HepG2 (cell line): ENCODE measurements around the gene PTPN22. TPM values are rescaled to one million over a fixed set of nuclear protein-coding genes. Genes with fewer than 3 reads are reported as not detected.

Experiments used
- ATAC-seq: fragments of 200-7000 bp; cut with Tn5 transposase; 3 replicates; pipeline ENCODE4 v1.9.1; 2020; ENCODE audit warnings: mild to moderate bottlenecking, moderate library complexity
- BruUV-seq: library from RNA; stranded (reverse); fragments of 400-500 nt; replicated peaks from 2 replicates; lab custom pipeline; 2021; lab: Mats Ljungman, UMichigan
- CTCF ChIA-PET: fragments of 300-600 bp; formaldehyde crosslinking; extraction: SDS; loops from one replicate; lab custom pipeline; 2021; ENCODE audit warnings: low total read pairs, inconsistent platforms, low intra/inter-chr PET ratio; lab: Yijun Ruan, JAX
- POLR2A ChIA-PET: fragments of 350-600 bp; sonication (Branson Sonifier 250); formaldehyde crosslinking; loops from one replicate; lab custom pipeline; 2020; ENCODE audit warnings: antibody characterized with exemption, inconsistent platforms; lab: Yijun Ruan, JAX
- DNase-seq: peaks from one replicate; pipeline ENCODE4 v3.0.0-alpha.2; 2015; ENCODE audit warnings: low spot score
- FAIRE-seq: peaks from 3 replicates; lab custom pipeline; 2011; peaks lifted over from hg19 to GRCh38; lab: Jason Lieb, UNC
- H2AFZ ChIP-seq: one replicate; pipeline ENCODE4 v1.6.1; 2011; ENCODE audit warnings: low read length, inconsistent platforms
- H3K27ac ChIP-seq: fragments of 300-600 bp; 3 replicates; pipeline ENCODE4 v1.8.0; 2011; ENCODE audit warnings: mixed run types, mild to moderate bottlenecking, mixed read lengths, low read length, inconsistent platforms; ENCODE audit not compliant: insufficient read depth; ENCODE audit errors: extremely low read length
- H3K27me3 ChIP-seq, 2 experiments: fragments of 200-600 bp in 1 of 2; 2 replicates in 1 of 2; 3 replicates in 1 of 2; pipeline versions ENCODE4 v1.6.0 to v1.8.0; 2011; ENCODE audit warnings: low read length in 2 of 2, mild to moderate bottlenecking in 2 of 2, moderate library complexity in 2 of 2, inconsistent platforms in 1 of 2; ENCODE audit not compliant: insufficient read depth in 2 of 2, control insufficient read depth in 1 of 2
- H3K36me3 ChIP-seq, 2 experiments: fragments of 200-600 bp in 1 of 2; replicated peaks in 1 of 2; 2 replicates in 1 of 2; 3 replicates in 1 of 2; pipeline versions ENCODE4 v1.5.1 to v1.8.0; 2011; ENCODE audit warnings: low read length in 2 of 2, inconsistent platforms in 1 of 2; ENCODE audit not compliant: insufficient read depth in 2 of 2, control insufficient read depth in 1 of 2
- H3K4me1 ChIP-seq: 2 replicates; pipeline ENCODE4 v1.5.1; 2012; ENCODE audit warnings: low read length, inconsistent platforms; ENCODE audit not compliant: insufficient read depth
- H3K4me2 ChIP-seq: 2 replicates; pipeline ENCODE4 v1.6.0; 2011; ENCODE audit warnings: low read depth, low read length, inconsistent platforms
- H3K4me3 ChIP-seq, 3 experiments: fragments of 200-600 bp in 1 of 3; sonication (generic), shearing (Covaris generic) in 1 of 3; replicated peaks in 1 of 3; 2 replicates each; pipeline ENCODE4 v1.5.1; 2011 to 2016; ENCODE audit warnings: low read length in 3 of 3, inconsistent platforms in 2 of 3, low read depth in 2 of 3, mild to moderate bottlenecking in 2 of 3, control low read depth in 1 of 3, mixed read lengths in 1 of 3; ENCODE audit not compliant: insufficient read depth in 1 of 3
- H3K79me2 ChIP-seq: one replicate; pipeline ENCODE4 v1.6.1; 2011; ENCODE audit warnings: low read length, inconsistent platforms; ENCODE audit not compliant: insufficient read depth
- H3K9ac ChIP-seq: 2 replicates; pipeline ENCODE4 v1.6.0; 2011; ENCODE audit warnings: mild to moderate bottlenecking, low read depth, low read length, inconsistent platforms; ENCODE audit not compliant: insufficient read depth
- H3K9me3 ChIP-seq: 2 replicates; pipeline ENCODE4 v1.5.1; 2012; ENCODE audit warnings: mild to moderate bottlenecking, low read length
- H4K20me1 ChIP-seq: 2 replicates; pipeline ENCODE4 v1.6.0; 2011; ENCODE audit warnings: inconsistent platforms, mild to moderate bottlenecking, low read length, moderate library complexity; ENCODE audit not compliant: insufficient read depth
- IKZF1 ChIP-seq: fragments of 450-650 bp; IDR thresholded peaks from 2 replicates; pipeline ENCODE4 v1.7.1; 2016
- ISX ChIP-seq: sonication (generic); formaldehyde crosslinking; conservative IDR thresholded peaks from 2 replicates; pipeline ENCODE4 v1.5.0; 2020; ENCODE audit warnings: missing genetic modification reagents
- KLF9 ChIP-seq: IDR thresholded peaks from 2 replicates; pipeline ENCODE4 v1.6.1; 2016; ENCODE audit warnings: low read depth
- NR0B2 ChIP-seq: sonication (generic); formaldehyde crosslinking; IDR thresholded peaks from 2 replicates; pipeline ENCODE4 v1.4.0; 2020; ENCODE audit warnings: mild to moderate bottlenecking, missing genetic modification reagents
- NR2C2 ChIP-seq: sonication (generic); formaldehyde crosslinking; IDR thresholded peaks from 2 replicates; pipeline ENCODE4 v1.4.0; 2020; ENCODE audit warnings: missing genetic modification reagents, mild to moderate bottlenecking, moderate library complexity, borderline replicate concordance
- RCOR2 ChIP-seq: IDR thresholded peaks from 2 replicates; pipeline ENCODE4 v1.6.1; 2016; ENCODE audit warnings: missing biosample characterization, missing genetic modification reagents
- RERE ChIP-seq: IDR thresholded peaks from 2 replicates; pipeline ENCODE4 v1.6.1; 2016; ENCODE audit warnings: low read depth, missing genetic modification reagents, missing compliant biosample characterization
- SOX5 ChIP-seq: IDR thresholded peaks from 2 replicates; pipeline ENCODE4 v1.6.1; 2016; ENCODE audit warnings: borderline replicate concordance
- YEATS2 ChIP-seq: sonication (generic); formaldehyde crosslinking; IDR thresholded peaks from 2 replicates; pipeline ENCODE4 v1.4.0; 2020; ENCODE audit warnings: missing genetic modification reagents, borderline replicate concordance
- ZFP36L1 ChIP-seq: sonication (generic); formaldehyde crosslinking; IDR thresholded peaks from 2 replicates; pipeline ENCODE4 v1.8.0; 2022; ENCODE audit warnings: mild to moderate bottlenecking, missing genetic modification reagents, moderate library complexity
- ZNF562 ChIP-seq: sonication (generic); formaldehyde crosslinking; IDR thresholded peaks from 2 replicates; pipeline ENCODE4 v1.8.0; 2022; ENCODE audit warnings: missing genetic modification reagents, borderline replicate concordance
- ZNF678 ChIP-seq: sonication (generic); formaldehyde crosslinking; IDR thresholded peaks from 2 replicates; pipeline ENCODE4 v1.4.0; 2020; ENCODE audit warnings: mild to moderate bottlenecking, missing genetic modification reagents
- ZNF703 ChIP-seq: sonication (generic); formaldehyde crosslinking; IDR thresholded peaks from 2 replicates; pipeline ENCODE4 v1.5.1; 2020; ENCODE audit warnings: missing genetic modification reagents, mild to moderate bottlenecking, moderate library complexity, borderline replicate concordance
- ZSCAN22 ChIP-seq: sonication (generic); formaldehyde crosslinking; IDR thresholded peaks from 2 replicates; pipeline ENCODE4 v1.4.0; 2020; ENCODE audit warnings: mild to moderate bottlenecking, missing genetic modification reagents
- WGBS: methylation state at CpG from one replicate; pipeline ENCODE4 v1.1.6; 2017; ENCODE audit warnings: low lambda C conversion rate; 5-methylcytosine and 5-hydroxymethylcytosine counted together
- in situ Hi-C: cut with HindIII; loops from 2 replicates; pipeline ENCODE4 v1.10.0; 2017; ENCODE audit warnings: low pct_unique_long_range_greater_than_20kb; ENCODE audit not compliant: extremely low pct_ligation_motif_present
- intact Hi-C: fragments of 100-400 bp; cut with micrococcal nuclease; formaldehyde crosslinking; loops from one replicate; pipeline ENCODE4 v1.10.0; 2022; ENCODE audit not compliant: unreplicated experiment
- polyA plus RNA-seq, 8 experiments: library from polyadenylated mRNA; depleted of rRNA in 3 of 8; stranded (reverse) in 7 of 8; unstranded in 1 of 8; fragments of >200 nt; fragmentation: Illumina TruSeq in 4 of 8; extraction: Trizol in 4 of 8; gene quantifications; 2 replicates each; pipeline versions ENCODE4 v1.2.1 to v1.2.3, GENCODE V29; 2011 to 2016; ENCODE audit warnings: low read depth in 4 of 8, missing spikeins in 1 of 8, mixed read lengths in 1 of 8; ENCODE audit not compliant: insufficient read depth in 1 of 8
- total RNA-seq, 5 experiments: library from RNA; depleted of rRNA; stranded (reverse); fragments of >200 nt; fragmentation: Illumina TruSeq; extraction: Trizol; gene quantifications; 2 replicates each; pipeline ENCODE4 v1.2.3, GENCODE V29; 2016; ENCODE audit warnings: low read depth in 1 of 5

Gene PTPN22
- total and polyA plus RNA-seq, 2 of the 13 experiments (the other 11 are each of a cell fraction or from before 2014, with no cell fraction given) = not detected

GRCh38 chr1:113855630-113856400 is 15.7 kb downstream of the PTPN22 start:
- POLR2A ChIA-PET = no interaction called here

GRCh38 chr1:113854234-113854633 is 17.3 kb downstream of the PTPN22 start:
- 57% methylated on average over 1 of the region's 1 CpG for WGBS
- Histone ChIP-seq H3K79me2 (no peaks in the 10 kb centered on the region), H4K20me1 (no peaks in the 10 kb centered on the region), H3K9ac (no peak overlapping the region), H3K36me3 (no peaks in the 10 kb centered on the region), H2AFZ (no peak overlapping the region), H3K27ac (no peak overlapping the region), H3K9me3 (no peaks in the 10 kb centered on the region), H3K27me3 (no peaks in the 10 kb centered on the region; a peak in 1 of 5 replicates), H3K4me3 (no peak overlapping the region), H3K4me2 (no peak overlapping the region), H3K4me1 (peaks cover 14% of the 10 kb centered on the region)
- FAIRE-seq = no peak
- POLR2A ChIA-PET = no interaction called here
- ATAC-seq = no peak
- intact Hi-C loops (no loop called here), in situ Hi-C loops (no loop called here)
- BruUV-seq = no TSS peak
- no peak for DNase-seq
- CTCF ChIA-PET = no interaction called here
- TF ChIP-seq YEATS2 (CRISPR knock-in tag) (no peak), NR0B2 (no peak), IKZF1 (no peak), ZFP36L1 (CRISPR knock-in tag) (no peak), ZNF678 (no peak), ZNF703 (CRISPR knock-in tag) (no peak), ZNF562 (CRISPR knock-in tag) (no peak), RERE (CRISPR knock-in tag) (no peak), RCOR2 (CRISPR knock-in tag) (no peak), ZSCAN22 (CRISPR knock-in tag) (no peak), NR2C2 (CRISPR knock-in tag) (no peak)

More at GRCh38 chr1:113855630-113856400, 15.7 kb downstream of the PTPN22 start:
- Histone ChIP-seq H3K9ac (no peak overlapping the region), H3K27ac (no peak overlapping the region), H4K20me1 (no peaks in the 10 kb centered on the region), H3K9me3 (no peaks in the 10 kb centered on the region), H3K79me2 (no peaks in the 10 kb centered on the region), H3K4me2 (0 out of 2 replicates have a peak overlapping the region, but pooled peaks have one; percentile 23), H3K36me3 (no peaks in the 10 kb centered on the region), H2AFZ (no peak overlapping the region), H3K4me1 (peaks cover 14% of the 10 kb centered on the region), H3K4me3 (no peak overlapping the region), H3K27me3 (no peaks in the 10 kb centered on the region; a peak in 1 of 5 replicates)
- ATAC-seq (peak; percentile 30; the same call in 2 of the 3 replicates), FAIRE-seq (no peak), DNase-seq (peak; percentile 70)
- intact Hi-C loops = no loop called here
- BruUV-seq = no TSS peak
- TF ChIP-seq ISX (no peak), KLF9 (no peak), SOX5 (CRISPR knock-in tag) (peak; percentile 30; the same call in 1 of the 2 replicates)
- CTCF ChIA-PET = no interaction called here
- in situ Hi-C loops = no loop called here
- 20% methylated on average over 4 of the region's 4 CpGs for WGBS
